AG04449 (cell line): ENCODE results near the gene NTRK2.
A peak's percentile ranks its signal among the peaks of the same experiment; 100 is the strongest.

ENCODE experiments used
- CTCF ChIA-PET: fragments of 350-600 bp; formaldehyde crosslinking; extraction: SDS; loops from one replicate; lab custom pipeline; 2021; ENCODE audit warnings: antibody characterized with exemption; lab: Yijun Ruan, JAX
- POLR2A ChIA-PET: fragments of 400-600, 350-600 bp; formaldehyde crosslinking; extraction: SDS; loops from one replicate; lab custom pipeline; 2020; ENCODE audit warnings: antibody characterized with exemption, inconsistent platforms; lab: Yijun Ruan, JAX
- DNase-seq: peaks from one replicate; pipeline ENCODE4 v3.0.0-alpha.2; 2010; ENCODE audit warnings: low read depth, low spot score
- H3K4me3 ChIP-seq: 2 replicates; pipeline ENCODE4 v1.5.1; 2011; ENCODE audit warnings: low read depth, mild to moderate bottlenecking, control low read depth, low read length
- TF ChIP-seq, protein P1 (sequence below): IDR thresholded peaks from one replicate; pipeline ENCODE4 v1.5.1; 2011; ENCODE audit warnings: mild to moderate bottlenecking, moderate library complexity, low read length, control low read depth, inconsistent platforms; ENCODE audit not compliant: insufficient read depth; ENCODE audit errors: missing control alignments

Gene NTRK2

DNA sequence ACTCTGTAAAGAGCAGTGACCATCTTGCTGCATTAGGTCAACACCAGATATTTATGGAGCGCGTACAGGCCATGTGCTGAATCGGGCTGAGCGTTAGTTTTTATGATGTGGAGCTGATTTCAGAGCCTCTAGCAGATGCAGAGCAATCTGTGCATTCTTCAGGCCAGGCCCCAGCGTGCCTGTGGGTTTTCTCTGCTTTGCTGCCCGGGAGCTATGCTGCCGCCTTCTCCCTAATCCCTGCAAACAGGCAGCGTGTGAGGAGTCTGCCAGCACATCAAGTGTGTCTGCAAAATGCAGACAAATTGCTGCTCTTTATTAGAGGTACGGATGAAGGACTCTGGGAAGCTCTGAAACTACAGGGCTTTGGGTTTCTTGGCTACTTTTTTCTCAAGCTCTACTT, 170.0 kb downstream of the NTRK2 start:
- TF ChIP-seq, protein P1, sequence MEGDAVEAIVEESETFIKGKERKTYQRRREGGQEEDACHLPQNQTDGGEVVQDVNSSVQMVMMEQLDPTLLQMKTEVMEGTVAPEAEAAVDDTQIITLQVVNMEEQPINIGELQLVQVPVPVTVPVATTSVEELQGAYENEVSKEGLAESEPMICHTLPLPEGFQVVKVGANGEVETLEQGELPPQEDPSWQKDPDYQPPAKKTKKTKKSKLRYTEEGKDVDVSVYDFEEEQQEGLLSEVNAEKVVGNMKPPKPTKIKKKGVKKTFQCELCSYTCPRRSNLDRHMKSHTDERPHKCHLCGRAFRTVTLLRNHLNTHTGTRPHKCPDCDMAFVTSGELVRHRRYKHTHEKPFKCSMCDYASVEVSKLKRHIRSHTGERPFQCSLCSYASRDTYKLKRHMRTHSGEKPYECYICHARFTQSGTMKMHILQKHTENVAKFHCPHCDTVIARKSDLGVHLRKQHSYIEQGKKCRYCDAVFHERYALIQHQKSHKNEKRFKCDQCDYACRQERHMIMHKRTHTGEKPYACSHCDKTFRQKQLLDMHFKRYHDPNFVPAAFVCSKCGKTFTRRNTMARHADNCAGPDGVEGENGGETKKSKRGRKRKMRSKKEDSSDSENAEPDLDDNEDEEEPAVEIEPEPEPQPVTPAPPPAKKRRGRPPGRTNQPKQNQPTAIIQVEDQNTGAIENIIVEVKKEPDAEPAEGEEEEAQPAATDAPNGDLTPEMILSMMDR: no peak
- H3K4me3 ChIP-seq: no peak overlapping the region
- peak; percentile 67 for DNase-seq
- POLR2A ChIA-PET: no interaction called here
- CTCF ChIA-PET: interaction anchor here (0.9 kb wide), 1 partner anchor 59 kb away, joined by 3 read pairs; no protein-coding TSS in a partner anchor

DNA sequence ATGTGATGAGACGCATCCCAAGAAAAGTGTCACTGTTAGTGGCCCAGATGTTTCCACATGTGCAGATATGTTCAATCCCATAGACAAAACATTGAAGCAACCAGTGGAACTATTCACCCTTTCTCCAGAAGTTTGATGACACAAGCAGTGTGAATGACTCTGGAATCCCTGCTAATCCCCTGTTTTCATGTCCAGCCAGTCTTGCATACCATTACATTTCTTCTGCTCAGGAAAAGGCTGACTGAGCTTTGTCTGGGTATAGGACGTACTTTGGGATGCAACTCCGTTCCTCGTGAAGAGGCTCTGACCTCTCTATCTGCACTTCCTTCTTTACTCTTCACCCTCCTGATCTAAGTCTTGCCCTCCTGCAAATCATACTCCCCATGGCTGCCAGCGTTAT, 172.4 kb downstream of the NTRK2 start:
- no peak overlapping the region for H3K4me3 ChIP-seq
- TF ChIP-seq, protein P1: no peak
- ChIA-PET CTCF (no interaction called here), POLR2A (no interaction called here)
- no peak for DNase-seq

DNA sequence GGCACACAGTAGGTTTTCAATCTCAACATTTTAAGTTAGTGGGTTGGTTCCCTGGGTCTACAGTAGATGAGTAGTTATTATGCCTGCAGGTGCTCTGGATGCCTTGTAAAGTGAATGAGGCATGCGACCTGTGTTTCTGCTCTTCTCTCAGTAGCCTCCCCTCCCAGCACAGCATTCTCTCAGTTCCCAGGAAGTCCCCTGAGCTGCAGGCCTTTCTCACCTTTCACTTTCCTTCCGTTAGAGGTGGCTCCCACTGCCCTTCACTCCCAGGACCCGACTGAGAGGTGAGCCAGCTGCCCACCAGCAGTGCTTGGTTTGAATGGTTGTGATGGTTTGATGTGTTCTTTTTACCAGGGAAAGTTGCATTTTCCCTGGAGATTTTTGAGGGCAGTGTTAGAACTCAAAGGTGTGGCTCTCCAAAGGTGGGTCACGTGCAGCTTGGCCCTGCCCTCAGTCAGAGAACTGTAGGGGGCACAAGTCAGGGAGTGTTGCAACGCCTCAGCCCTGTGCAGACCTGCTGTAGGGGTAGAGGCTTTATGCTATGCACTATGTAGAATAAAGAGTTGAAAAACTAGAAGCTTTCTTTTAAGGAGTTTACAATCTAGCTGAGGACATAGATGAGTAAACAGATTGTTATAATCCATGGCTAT, 173.8 kb downstream of the NTRK2 start:
- CTCF ChIA-PET: interaction anchor here (1.2 kb wide), 1 partner anchor 9 kb away, joined by 3 read pairs; no protein-coding TSS in a partner anchor
- POLR2A ChIA-PET: no interaction called here
- H3K4me3 ChIP-seq: no peak overlapping the region
- no peak for DNase-seq
- TF ChIP-seq, protein P1: no peak

DNA sequence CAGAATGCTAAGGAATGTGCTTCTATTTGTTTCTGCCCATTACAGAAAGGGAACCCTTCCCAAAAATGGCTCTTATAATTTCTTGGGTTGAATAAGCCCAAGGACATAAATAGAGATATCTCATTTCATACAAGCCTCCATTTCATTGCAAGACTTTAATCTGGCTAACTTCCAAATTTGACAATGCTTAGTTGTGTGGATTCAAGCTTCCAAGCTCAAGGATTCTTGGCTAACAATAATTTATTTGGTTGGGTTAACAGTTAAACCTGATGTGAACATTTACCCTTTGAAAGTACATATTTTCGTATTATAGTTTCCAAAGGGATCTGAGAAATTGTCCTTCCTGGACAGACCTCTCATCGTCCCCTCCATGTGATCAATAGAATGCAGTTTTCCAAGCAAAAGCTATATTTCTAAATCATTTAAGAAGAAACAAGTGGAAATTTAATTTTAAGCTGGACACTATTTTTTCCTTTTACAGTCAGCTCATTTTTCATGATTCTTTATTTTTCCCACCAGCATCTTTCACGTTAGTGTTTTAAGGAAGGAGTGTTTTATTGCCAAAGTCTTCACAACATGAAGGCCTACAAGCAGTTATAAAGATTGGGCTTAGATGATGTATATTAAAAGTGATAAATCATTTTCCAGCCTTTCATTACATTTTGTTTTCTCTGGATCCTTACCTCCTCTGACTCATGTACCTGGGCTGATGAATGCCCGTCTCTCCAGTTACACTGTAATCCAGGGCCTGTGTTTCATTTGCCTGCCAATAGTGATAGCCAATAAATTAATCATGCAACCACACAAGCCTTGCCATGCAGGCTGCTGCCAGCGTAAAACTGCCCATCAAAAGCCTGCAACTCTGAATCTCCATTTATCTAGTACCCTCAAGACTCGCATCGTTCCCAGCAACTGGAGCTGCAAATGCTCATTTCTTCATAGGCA, 176.7 kb downstream of the NTRK2 start:
- TF ChIP-seq, protein P1: no peak
- ChIA-PET CTCF (interaction anchor here (1.0 kb wide), 1 partner anchor 12 kb away, joined by 3 read pairs; no protein-coding TSS in a partner anchor), POLR2A (no interaction called here)
- no peak overlapping the region for H3K4me3 ChIP-seq
- no peak for DNase-seq

DNA sequence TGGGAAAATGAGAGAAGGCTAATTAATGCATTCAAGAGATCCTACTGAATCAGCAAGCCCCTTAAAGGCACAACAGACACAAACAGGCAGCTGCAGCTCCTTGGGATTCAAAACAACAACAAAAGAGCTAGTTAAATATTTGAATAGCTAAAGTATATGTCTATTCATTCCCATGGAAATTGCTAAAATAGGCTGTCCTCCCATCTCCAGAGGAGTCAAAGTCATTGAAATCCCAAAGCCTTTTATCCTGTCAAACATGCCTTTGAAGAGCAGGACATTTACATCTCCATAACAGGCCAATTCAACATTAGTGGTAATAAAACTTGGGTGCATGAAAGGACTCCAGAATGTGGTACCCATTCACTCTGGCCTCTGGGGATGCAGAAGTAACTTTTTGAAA, 177.4 kb downstream of the NTRK2 start:
- ChIA-PET POLR2A (no interaction called here), CTCF (no interaction called here)
- no peak overlapping the region for H3K4me3 ChIP-seq
- TF ChIP-seq, protein P1: no peak
- DNase-seq: no peak

DNA sequence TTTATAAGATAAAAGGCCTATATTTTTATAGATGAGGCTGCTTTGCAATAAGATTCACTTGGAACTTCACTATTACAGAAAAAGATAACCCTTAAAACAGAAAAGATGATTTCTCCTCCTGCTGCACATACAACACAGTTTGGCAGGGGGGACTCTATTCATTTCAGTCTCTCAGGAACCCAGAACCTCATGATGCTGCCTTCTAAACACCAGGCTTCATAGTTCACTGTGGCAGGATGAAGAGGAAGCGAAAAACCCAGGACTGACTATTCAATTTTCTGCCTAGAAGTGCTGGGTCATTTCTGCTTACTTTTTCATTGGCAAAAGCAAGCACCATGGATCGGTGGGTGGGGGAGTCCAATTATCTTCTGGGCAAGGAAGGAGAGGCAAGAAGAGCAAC, 179.5 kb downstream of the NTRK2 start:
- H3K4me3 ChIP-seq: no peak overlapping the region
- POLR2A ChIA-PET: no interaction called here
- TF ChIP-seq, protein P1: no peak
- DNase-seq: no peak
- CTCF ChIA-PET: no interaction called here
